SW 1271 (cell line): ENCODE measurements around the gene B3GALT5.

Experiments
- DNase-seq, 2 experiments: peaks; one replicate each; lab custom pipeline; 2025; lab: John Stamatoyannopoulos, UW

B3GALT5 gene

DNA sequence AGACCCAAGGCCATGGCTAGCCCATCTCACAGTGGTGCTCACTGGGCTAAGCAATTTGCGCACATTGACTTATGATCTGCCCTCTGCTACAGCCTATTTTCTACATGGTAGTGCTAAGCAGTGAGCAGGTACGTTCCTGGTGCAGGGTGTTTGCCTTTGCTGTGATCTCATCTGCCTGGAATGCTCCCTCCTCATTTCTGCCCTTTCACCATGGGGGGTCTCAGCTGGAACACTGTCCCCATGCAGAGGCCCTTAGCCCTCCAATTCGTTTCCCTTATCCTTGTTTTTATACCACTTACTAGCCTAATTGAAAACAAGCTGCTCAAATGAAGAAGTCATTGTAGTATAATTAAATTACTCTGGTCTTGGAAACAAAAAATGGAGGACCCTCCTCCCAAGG lies 2.0 kb upstream of the B3GALT5 start:
- DNase-seq = no peak

DNA sequence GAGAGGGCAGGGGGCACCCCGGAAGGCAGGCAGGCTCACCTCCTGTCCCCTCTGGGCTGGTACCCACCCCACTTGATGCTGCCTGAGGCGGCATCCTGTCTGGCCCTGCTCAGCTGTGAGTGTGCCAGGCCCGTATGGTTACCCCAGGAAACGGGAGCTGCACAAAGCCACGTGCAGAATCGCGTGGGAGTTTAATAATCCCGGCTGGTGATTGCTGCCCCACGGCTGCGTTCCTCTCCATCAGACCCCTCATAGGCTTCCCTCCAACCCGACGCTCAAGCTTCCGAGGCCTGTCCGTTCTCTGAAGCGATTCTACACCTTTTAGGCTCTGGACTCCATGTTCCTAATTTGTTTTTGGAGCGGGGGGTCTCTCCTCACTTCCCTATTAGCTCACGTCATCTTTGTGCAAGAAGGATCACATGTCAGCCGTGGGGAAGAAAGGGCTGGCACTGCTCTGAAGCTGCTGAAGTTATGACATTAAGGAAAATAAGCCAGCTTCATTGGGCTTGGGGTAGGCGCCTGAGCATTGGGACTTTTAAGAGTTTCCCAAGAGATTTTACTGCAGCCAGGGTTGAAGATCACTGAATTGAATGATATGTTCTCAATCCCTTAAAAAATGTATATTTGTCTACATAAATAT lies 1.1 kb upstream of the B3GALT5 start:
- DNase-seq = no peak

DNA sequence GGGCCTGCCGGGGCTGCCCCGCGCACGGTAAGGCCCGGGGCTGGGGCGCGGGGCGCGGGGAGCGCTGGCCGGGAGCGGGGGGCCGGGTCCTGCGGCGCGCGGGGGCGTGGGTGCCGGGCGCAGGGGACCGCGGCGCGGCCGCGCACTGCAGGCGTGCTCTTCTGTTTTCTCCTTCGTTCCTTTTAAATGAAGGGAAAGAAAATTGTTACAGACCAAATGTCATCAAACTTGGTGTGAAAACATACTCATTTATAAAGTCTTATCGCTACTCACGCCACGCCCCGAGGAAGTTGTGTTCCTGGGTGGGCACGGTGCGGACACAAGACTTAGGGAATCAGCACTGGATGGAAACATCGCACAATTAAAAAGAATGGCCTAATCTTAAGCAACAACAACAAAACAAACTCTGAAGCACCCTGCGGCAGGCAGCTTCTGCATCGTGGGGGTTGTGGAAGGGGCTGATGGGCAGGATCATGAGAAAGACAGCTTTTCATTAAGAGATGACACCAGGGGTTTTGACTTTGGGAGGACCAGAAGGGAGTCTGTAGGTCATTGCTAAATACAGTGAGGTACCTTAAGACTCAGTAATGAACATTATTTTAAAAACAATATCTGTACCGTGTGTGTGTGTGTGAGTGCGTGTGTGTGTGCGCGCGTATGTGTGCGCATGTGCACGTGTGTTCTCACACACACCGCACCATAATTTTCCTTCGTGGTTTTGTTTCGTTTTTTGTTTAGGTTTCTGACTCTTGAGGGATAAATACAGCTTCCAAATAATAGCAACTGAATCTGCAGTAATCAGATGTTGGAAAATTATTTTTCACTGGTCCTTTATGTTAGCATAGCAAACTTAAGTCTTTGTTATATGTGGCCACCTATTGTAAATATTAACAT lies 548 bp downstream of the B3GALT5 start:
- DNase-seq = no peak

DNA sequence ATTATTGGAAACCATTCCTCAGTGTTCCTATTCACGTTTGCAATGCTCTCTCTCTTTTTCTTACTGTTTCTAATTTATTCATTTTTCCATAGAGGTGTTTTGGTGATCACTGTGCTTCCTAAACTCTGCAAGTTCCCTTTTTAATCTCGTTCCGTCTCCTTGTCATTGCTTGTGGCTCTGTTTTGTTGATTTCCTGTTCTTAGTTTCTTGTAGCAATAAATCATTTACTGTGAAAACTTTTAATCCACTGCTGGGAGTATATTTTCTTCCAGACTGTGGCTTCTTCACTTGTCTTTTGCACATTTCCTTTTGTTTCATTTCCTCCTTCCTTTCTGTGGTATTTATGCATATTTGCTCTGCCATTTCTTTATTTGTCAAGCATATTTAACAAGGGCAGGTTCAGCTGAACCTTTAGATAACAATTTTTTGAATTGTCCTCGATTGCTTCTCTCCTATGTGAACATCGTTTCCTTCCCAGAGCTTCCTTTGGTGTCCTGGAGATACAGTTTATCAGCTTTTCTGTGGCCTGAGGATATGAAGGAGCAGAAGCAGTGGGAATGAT lies 3.6 kb downstream of the B3GALT5 start:
- no peak for DNase-seq

- DNase-seq = no peak
Measured at GRCh38 chr21:39620856-39621255, 8.1 kb downstream of the B3GALT5 start.

- no peak for DNase-seq
Measured at GRCh38 chr21:39625211-39625895, 12.6 kb downstream of the B3GALT5 start.

- DNase-seq = no peak
Measured at GRCh38 chr21:39628385-39628784, 15.6 kb downstream of the B3GALT5 start.

GRCh38 chr21:39630191-39630591 lies 17.5 kb downstream of the B3GALT5 start:
- peak in 1 of 2 experiments; percentile 33 for DNase-seq

DNA sequence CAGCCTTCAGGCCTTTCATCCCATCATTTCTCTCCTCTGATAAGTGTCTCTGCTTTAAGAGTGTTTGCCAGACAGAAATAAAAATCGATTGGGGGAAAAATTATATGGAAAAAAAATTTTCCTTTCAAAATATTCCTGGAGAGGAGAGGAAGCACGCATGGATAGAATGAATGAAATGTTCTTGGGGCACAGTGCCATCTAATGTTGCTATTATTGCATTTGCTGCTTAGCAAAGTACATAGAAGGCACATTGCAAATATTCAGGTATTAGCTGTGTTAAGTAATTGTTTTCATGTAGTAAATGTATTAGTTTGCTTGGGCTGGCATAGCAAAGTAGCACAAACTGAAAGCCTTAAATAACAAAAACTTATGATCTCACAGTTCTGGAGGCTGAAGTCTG lies 18.1 kb downstream of the B3GALT5 start:
- peak in 1 of 2 experiments; percentile 6 for DNase-seq

- DNase-seq = no peak
Measured at GRCh38 chr21:39631842-39632562, 19.3 kb downstream of the B3GALT5 start.

GRCh38 chr21:39632796-39633442 lies 20.2 kb downstream of the B3GALT5 start:
- DNase-seq = peak in 1 of 2 experiments; percentile 26

- DNase-seq = peak in 1 of 2 experiments; percentile 58
Measured at GRCh38 chr21:39633770-39634181, 21.0 kb downstream of the B3GALT5 start.

DNA sequence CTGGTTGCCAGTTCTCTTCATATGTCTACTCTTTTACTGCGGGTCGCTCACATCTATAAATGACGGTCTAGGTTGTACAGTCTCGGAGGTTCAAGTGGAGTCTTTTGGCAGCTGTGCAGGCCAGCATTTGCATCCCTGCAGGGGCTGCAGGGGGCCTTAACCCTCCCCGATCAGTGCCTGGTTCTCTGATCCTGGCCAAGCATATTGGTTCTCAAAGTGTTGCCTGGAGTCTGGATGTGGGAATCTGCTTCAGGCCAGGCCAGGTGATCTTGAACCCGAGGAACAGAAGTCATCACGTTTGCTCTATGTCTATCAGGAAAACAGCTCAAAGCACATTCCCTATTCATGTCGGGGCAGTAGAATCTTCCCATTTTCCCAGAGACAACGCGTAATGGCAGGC lies 21.8 kb downstream of the B3GALT5 start:
- no peak for DNase-seq

- no peak for DNase-seq
Measured at GRCh38 chr21:39637197-39637970, 24.6 kb downstream of the B3GALT5 start.

GRCh38 chr21:39637971-39638240 lies 25.2 kb downstream of the B3GALT5 start:
- DNase-seq = no peak

- no peak for DNase-seq
Measured at GRCh38 chr21:39638281-39638680, 25.5 kb downstream of the B3GALT5 start.

- no peak for DNase-seq
Measured at GRCh38 chr21:39640754-39641153, 28.0 kb downstream of the B3GALT5 start.

GRCh38 chr21:39641827-39642450 lies 29.2 kb downstream of the B3GALT5 start:
- DNase-seq = no peak

DNA sequence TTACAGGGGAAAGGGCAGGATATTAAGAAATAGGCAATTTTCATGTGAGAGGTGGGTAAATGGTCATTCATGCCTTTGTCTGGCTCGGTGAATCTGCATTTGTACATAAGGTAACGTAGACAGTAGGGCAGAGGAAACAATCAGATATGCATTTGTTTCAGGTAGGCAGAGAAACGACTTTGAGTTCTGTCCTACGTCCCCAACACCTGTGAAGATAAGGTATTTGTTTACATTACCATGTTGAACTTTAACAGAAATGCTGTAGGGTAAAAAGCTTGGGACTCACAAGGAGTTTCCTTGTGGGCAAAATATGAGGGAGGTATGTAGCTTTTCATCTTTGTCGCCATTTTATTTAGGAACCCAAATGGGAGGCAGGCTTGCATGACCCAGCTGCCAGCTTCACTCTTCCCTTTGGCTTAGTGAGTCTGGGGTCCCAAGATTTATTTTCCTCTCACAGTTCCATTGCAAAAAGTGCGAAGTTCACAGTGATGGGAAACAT lies 31.4 kb downstream of the B3GALT5 start:
- no peak for DNase-seq

DNA sequence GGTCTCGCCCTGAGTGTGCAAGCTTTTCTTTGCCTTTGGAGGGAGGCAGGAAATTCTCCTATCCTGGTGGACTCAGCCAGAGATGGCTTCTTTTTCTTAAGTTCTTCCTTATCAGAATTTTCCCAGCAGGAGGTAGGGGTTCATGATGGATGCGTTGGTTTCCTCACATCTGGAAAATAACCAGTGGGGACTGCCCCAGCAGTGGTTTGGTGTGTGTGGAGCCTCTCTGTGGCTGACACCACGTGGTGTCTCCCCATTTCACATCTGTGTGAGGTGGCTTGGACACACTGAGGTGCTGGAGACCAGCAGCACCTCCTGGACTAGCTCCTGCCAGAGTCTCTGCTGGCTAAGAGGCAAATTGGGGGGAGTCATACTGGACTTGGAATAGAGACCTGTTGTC lies 32.6 kb downstream of the B3GALT5 start:
- no peak for DNase-seq
